GM12892 (cell line): ENCODE results near the gene CXADR.

Experiments used
- POLR2A ChIP-seq: IDR thresholded peaks from 2 replicates; pipeline ENCODE4 v1.6.1; 2011; ENCODE audit warnings: low read depth, low read length, control low read depth
- POLR2AphosphoS5 ChIP-seq: IDR thresholded peaks from 2 replicates; pipeline ENCODE4 v1.6.1; 2011; ENCODE audit warnings: low read depth, low read length, control low read depth

- TF ChIP-seq POLR2A (no peak), POLR2AphosphoS5 (no peak)
Observed at GRCh38 chr21:17545007-17545406, 32.2 kb downstream of the CXADR start.
